Left renal pelvis (tissue), 4 donors: ENCODE measurements around the gene CHAMP1. TPM values are rescaled to one million over a fixed set of nuclear protein-coding genes. Genes with fewer than 3 reads are reported as not detected.

ENCODE experiments used
- DNase-seq, 4 donors: peaks; one replicate each; pipeline ENCODE4 v3.0.0-alpha.2; 2013; ENCODE audit warnings: low read depth in 4 of 4, low spot score in 3 of 4
- polyA plus RNA-seq, 4 donors: library from polyadenylated mRNA; unstranded; fragments of 120-200 nt; gene quantifications; one replicate each; pipeline ENCODE4 v1.2.1, GENCODE V29; 2013; ENCODE audit not compliant: insufficient read length in 4 of 4

The CHAMP1 gene
- polyA plus RNA-seq: 10 to 100 TPM; 29.4 to 44.6 (median 34.0) TPM

- DNase-seq: peak; percentile 81 to 90 (median 89)
These were observed at the start of gene CHAMP1 for GRCh38 chr13:114314074-114314912. Gene CHAMP1, plus strand, starts transcription at chr13:114314503. Its CDS starts 9,340 bp downstream, at chr13:114323843.

- no peak for DNase-seq
These were observed 49.3 kb upstream of the CHAMP1 start for GRCh38 chr13:114264886-114265611.

GRCh38 chr13:114266241-114266640 is 48.1 kb upstream of the CHAMP1 start:
- DNase-seq: no peak

- no peak for DNase-seq
These were observed 45.7 kb upstream of the CHAMP1 start for GRCh38 chr13:114268344-114269280.

- DNase-seq: no peak
These were observed 45.0 kb upstream of the CHAMP1 start for GRCh38 chr13:114269281-114269770.

GRCh38 chr13:114272977-114273376 is 41.3 kb upstream of the CHAMP1 start:
- no peak for DNase-seq

GRCh38 chr13:114275304-114275703 is 39.0 kb upstream of the CHAMP1 start:
- no peak for DNase-seq

GRCh38 chr13:114279146-114279545 is 35.2 kb upstream of the CHAMP1 start:
- DNase-seq: no peak

- DNase-seq: no peak
These were observed 34.4 kb upstream of the CHAMP1 start for GRCh38 chr13:114279758-114280355.

- DNase-seq: peak; percentile 83 to 94 (median 86)
These were observed 32.8 kb upstream of the CHAMP1 start, which contains the start of gene UPF3A for GRCh38 chr13:114281351-114282040. Gene UPF3A, plus strand, starts transcription at chr13:114281601. Its CDS starts 39 bp downstream, at chr13:114281640.

- peak; percentile 44 to 68 (median 56) for DNase-seq
These were observed 32.1 kb upstream of the CHAMP1 start for GRCh38 chr13:114282041-114282670.

- DNase-seq: no peak
These were observed 30.7 kb upstream of the CHAMP1 start for GRCh38 chr13:114283576-114283975.

- DNase-seq: no peak
These were observed 29.6 kb upstream of the CHAMP1 start for GRCh38 chr13:114284680-114285079.

GRCh38 chr13:114285166-114285808 is 29.0 kb upstream of the CHAMP1 start:
- no peak for DNase-seq

- no peak for DNase-seq
These were observed 27.5 kb upstream of the CHAMP1 start for GRCh38 chr13:114286808-114287207.

GRCh38 chr13:114288157-114288591 is 26.1 kb upstream of the CHAMP1 start:
- no peak for DNase-seq

GRCh38 chr13:114296448-114296847 is 17.9 kb upstream of the CHAMP1 start:
- no peak for DNase-seq

GRCh38 chr13:114296902-114297301 is 17.4 kb upstream of the CHAMP1 start:
- no peak for DNase-seq
